ENCODE measurements around the gene TBC1D2. TPM values are rescaled to one million over a fixed set of nuclear protein-coding genes. Genes with fewer than 3 reads are reported as not detected.

Gene TBC1D2
- total and polyA plus RNA-seq, 2 of the 13 experiments (the other 11 are each of a cell fraction or from before 2014, with no cell fraction given) = 2.0 to 2.8 TPM

DNA sequence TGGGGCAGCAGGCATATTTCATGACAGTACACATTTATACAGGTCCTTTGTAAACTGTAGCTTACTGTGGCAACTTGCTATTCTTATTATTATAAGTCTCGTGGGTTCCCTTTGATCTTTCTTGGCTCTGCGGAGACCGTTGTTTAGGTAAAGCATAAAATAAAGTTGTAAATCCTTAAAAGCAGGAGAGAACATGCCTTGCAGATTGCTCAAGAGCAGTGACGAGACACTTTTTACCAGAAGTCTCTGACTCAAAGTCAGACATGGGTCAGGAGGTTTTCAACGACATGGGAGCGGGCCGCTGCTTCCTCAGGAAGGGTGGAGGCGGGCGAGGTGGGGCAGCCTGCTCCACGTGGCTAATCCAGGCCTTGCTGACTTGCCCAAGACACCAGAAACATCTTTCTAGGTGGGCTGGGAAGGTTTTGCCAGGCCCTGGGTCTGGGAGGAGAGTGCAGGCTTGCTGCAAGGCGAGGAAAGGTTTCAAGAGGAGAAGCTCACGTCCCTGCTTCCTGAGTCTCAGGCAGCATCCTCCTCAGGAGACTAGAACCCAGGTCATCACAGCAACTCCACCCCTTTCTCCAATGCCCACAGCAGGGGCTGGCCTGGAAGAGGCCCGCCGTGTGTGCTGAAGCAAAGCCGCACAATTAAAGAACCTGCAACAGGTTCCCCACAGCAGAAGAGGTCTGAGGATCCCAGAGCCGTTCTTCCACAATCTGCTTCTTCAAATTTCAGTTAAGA is 6.5 kb downstream of the TBC1D2 start:
- intact Hi-C loops (cut with micrococcal nuclease; ENCODE audit: unreplicated experiment) = no loop called here
- Histone ChIP-seq H3K4me3 (replicated peaks in 1 of 3; ENCODE audit: insufficient read depth in 1 of 3, low read depth in 2 of 3, low read length in 3 of 3) (no peak overlapping the region), H3K36me3 (replicated peaks in 1 of 2; ENCODE audit: control insufficient read depth in 1 of 2, insufficient read depth in 2 of 2, low read length in 2 of 2) (no peaks in the 10 kb centered on the region; a peak in 1 of 5 replicates), H3K4me2 (ENCODE audit: low read depth, low read length) (no peak overlapping the region), H3K9ac (ENCODE audit: insufficient read depth, low read depth, low read length) (no peak overlapping the region), H2AFZ (ENCODE audit: low read length) (no peak overlapping the region), H3K79me2 (ENCODE audit: insufficient read depth, low read length) (no peaks in the 10 kb centered on the region), H4K20me1 (ENCODE audit: insufficient read depth, low read length) (no peaks in the 10 kb centered on the region), H3K4me1 (ENCODE audit: insufficient read depth, low read length) (peaks cover 1% of the 10 kb centered on the region), H3K9me3 (ENCODE audit: low read length) (no peaks in the 10 kb centered on the region), H3K27me3 (ENCODE audit: control insufficient read depth in 1 of 2, insufficient read depth in 2 of 2, low read length in 2 of 2) (no peaks in the 10 kb centered on the region), H3K27ac (ENCODE audit: extremely low read length, insufficient read depth, low read length) (no peak overlapping the region)
- BruUV-seq (replicated peaks) = no TSS peak
- FAIRE-seq (no peak), DNase-seq (ENCODE audit: low spot score) (no peak), ATAC-seq (no peak)
- CTCF ChIA-PET (ENCODE audit: low intra/inter-chr PET ratio, low total read pairs) = no interaction called here
- TF ChIP-seq, protein P1, sequence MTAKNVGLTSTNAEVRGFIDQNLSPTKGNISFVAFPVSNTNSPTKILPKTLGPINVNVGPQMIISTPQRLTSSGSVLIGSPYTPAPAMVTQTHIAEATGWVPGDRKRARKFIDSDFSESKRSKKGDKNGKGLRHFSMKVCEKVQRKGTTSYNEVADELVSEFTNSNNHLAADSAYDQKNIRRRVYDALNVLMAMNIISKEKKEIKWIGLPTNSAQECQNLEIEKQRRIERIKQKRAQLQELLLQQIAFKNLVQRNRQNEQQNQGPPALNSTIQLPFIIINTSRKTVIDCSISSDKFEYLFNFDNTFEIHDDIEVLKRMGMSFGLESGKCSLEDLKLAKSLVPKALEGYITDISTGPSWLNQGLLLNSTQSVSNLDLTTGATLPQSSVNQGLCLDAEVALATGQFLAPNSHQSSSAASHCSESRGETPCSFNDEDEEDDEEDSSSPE (CRISPR knock-in tag; IDR thresholded peaks at IDR 0.05) = no peak
- no peak for TF ChIP-seq HMGA1 (CRISPR knock-in tag; conservative IDR thresholded peaks at IDR 0.05)
- POLR2A ChIA-PET = no interaction called here
- WGBS (ENCODE audit: low lambda C conversion rate) = 91% methylated on average over 12 of the region's 16 CpGs
- in situ Hi-C loops (cut with HindIII; ENCODE audit: extremely low pct_ligation_motif_present, low pct_unique_long_range_greater_than_20kb) = no loop called here

GRCh38 chr9:98247831-98248657 is 7.4 kb downstream of the TBC1D2 start:
- FAIRE-seq = no peak
- BruUV-seq (replicated peaks) = no TSS peak
- DNase-seq (ENCODE audit: low spot score) = no peak
- H3K9me3 ChIP-seq (ENCODE audit: low read length) = no peaks in the 10 kb centered on the region
- no peak for TF ChIP-seq SMAD1 (CRISPR knock-in tag; IDR thresholded peaks at IDR 0.05; ENCODE audit: borderline replicate concordance, low read depth)
- ATAC-seq = no peak
- ChIA-PET POLR2A (no interaction called here), CTCF (ENCODE audit: low intra/inter-chr PET ratio, low total read pairs) (no interaction called here)
- no peak overlapping the region for H3K27ac ChIP-seq (ENCODE audit: extremely low read length, insufficient read depth, low read length)
- H3K4me2 ChIP-seq (ENCODE audit: low read depth, low read length) = no peak overlapping the region
- H3K79me2 ChIP-seq (ENCODE audit: insufficient read depth, low read length) = no peaks in the 10 kb centered on the region
- no peaks in the 10 kb centered on the region for H3K27me3 ChIP-seq (ENCODE audit: control insufficient read depth in 1 of 2, insufficient read depth in 2 of 2, low read length in 2 of 2)
- 89% methylated on average over 8 of the region's 8 CpGs for WGBS (ENCODE audit: low lambda C conversion rate)
- H3K4me1 ChIP-seq (ENCODE audit: insufficient read depth, low read length) = no peaks in the 10 kb centered on the region
- H2AFZ ChIP-seq (ENCODE audit: low read length) = no peak overlapping the region
- no peaks in the 10 kb centered on the region for H4K20me1 ChIP-seq (ENCODE audit: insufficient read depth, low read length)
- H3K4me3 ChIP-seq (replicated peaks in 1 of 3; ENCODE audit: insufficient read depth in 1 of 3, low read depth in 2 of 3, low read length in 3 of 3) = no peak overlapping the region
- no peaks in the 10 kb centered on the region; a peak in 1 of 5 replicates for H3K36me3 ChIP-seq (replicated peaks in 1 of 2; ENCODE audit: control insufficient read depth in 1 of 2, insufficient read depth in 2 of 2, low read length in 2 of 2)
- intact Hi-C loops (cut with micrococcal nuclease; ENCODE audit: unreplicated experiment) (no loop called here), in situ Hi-C loops (cut with HindIII; ENCODE audit: extremely low pct_ligation_motif_present, low pct_unique_long_range_greater_than_20kb) (no loop called here)
- H3K9ac ChIP-seq (ENCODE audit: insufficient read depth, low read depth, low read length) = no peak overlapping the region

Measured in HepG2 (cell line).